BLaER1 (cell line): ENCODE data around the gene TTC5.
"Not testable (repeated sequence)": the region's sequence is repeated elsewhere in the genome, so short reads cannot be mapped to it uniquely, and the experiment has no call there.

Experiments used
- H3K27ac ChIP-seq: shearing (Covaris generic); formaldehyde crosslinking; 2 replicates; pipeline ENCODE4 v1.8.1; 2022
- H3K27me3 ChIP-seq: shearing (Covaris generic); formaldehyde crosslinking; 2 replicates; pipeline ENCODE4 v1.8.1; 2022
- H3K36me3 ChIP-seq: shearing (Covaris generic); formaldehyde crosslinking; 2 replicates; pipeline ENCODE4 v1.8.1; 2022
- H3K4me1 ChIP-seq: shearing (Covaris generic); formaldehyde crosslinking; 2 replicates; pipeline ENCODE4 v1.8.1; 2022
- H3K4me2 ChIP-seq: shearing (Covaris generic); formaldehyde crosslinking; 2 replicates; pipeline ENCODE4 v1.8.1; 2022
- H3K4me3 ChIP-seq: shearing (Covaris generic); formaldehyde crosslinking; 2 replicates; pipeline ENCODE4 v1.8.1; 2022
- H3K9ac ChIP-seq: shearing (Covaris generic); formaldehyde crosslinking; 2 replicates; pipeline ENCODE4 v1.8.1; 2022
- H3K9me3 ChIP-seq: shearing (Covaris generic); formaldehyde crosslinking; 2 replicates; pipeline ENCODE4 v1.8.1; 2022
- H4K20me1 ChIP-seq: shearing (Covaris generic); formaldehyde crosslinking; 2 replicates; pipeline ENCODE4 v1.8.1; 2022
- Cebpa-rat ChIP-seq: shearing (Covaris generic); IDR thresholded peaks from 2 replicates; pipeline ENCODE4 v1.8.1; 2022

Gene TTC5

GRCh38 chr14:20306079-20306423 is 300 bp upstream of the TTC5 start:
- no peaks in the 10 kb centered on the region for H3K9me3 ChIP-seq
- H3K4me3 ChIP-seq = peak overlapping the region; percentile 75
- H3K36me3 ChIP-seq = peaks cover 11% of the 10 kb centered on the region
- peaks cover 15% of the 10 kb centered on the region for H3K4me1 ChIP-seq
- H3K9ac ChIP-seq = no peak overlapping the region
- 0 out of 2 replicates have a peak, but pooled peaks cover 7% of the 10 kb centered on the region for H4K20me1 ChIP-seq
- H3K27me3 ChIP-seq = no peaks in the 10 kb centered on the region
- no peak overlapping the region for H3K27ac ChIP-seq
- no peak overlapping the region for H3K4me2 ChIP-seq
- TF ChIP-seq Cebpa-rat = no peak

DNA sequence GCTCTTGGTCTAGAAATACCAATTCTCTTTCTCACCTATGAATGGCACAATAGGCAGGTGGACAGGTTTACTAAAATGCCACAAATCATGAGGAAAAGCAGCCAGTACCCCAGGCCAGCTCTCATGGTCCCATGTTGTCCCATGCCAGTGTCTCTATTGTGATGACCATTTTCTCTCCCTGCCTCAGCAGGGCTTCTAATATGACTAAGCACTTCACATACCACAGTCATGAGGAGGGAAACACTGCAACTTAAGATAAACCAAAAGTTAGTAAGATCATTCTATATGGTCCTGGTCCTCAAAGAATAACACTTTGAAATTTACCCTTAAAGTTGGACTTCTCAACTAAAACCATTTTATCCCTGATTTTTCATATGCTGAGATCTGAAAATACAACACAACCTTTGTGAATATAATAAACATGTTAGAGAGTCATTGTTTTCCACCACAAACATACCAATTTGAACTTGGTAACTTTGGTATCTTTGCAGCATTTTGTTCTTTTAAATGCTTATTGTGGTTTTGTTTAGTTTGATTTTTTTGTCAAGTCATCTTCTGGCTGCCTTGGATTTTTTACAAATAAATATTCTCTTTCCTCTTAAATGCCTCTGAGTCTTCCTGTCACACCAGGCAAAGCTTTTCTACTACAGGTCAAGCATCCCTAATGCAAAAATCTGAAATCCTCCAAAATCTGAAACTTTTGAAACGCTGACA is 3.6 kb downstream of the TTC5 start:
- Histone ChIP-seq H3K36me3 (peaks cover 49% of the 10 kb centered on the region), H3K4me2 (no peak overlapping the region), H3K27me3 (no peaks in the 10 kb centered on the region), H3K9ac (no peak overlapping the region), H3K9me3 (no peaks in the 10 kb centered on the region), H3K4me1 (peaks cover 15% of the 10 kb centered on the region), H3K4me3 (no peak overlapping the region), H3K27ac (no peak overlapping the region), H4K20me1 (0 out of 2 replicates have a peak, but pooled peaks cover 7% of the 10 kb centered on the region)
- no peak for TF ChIP-seq Cebpa-rat

DNA sequence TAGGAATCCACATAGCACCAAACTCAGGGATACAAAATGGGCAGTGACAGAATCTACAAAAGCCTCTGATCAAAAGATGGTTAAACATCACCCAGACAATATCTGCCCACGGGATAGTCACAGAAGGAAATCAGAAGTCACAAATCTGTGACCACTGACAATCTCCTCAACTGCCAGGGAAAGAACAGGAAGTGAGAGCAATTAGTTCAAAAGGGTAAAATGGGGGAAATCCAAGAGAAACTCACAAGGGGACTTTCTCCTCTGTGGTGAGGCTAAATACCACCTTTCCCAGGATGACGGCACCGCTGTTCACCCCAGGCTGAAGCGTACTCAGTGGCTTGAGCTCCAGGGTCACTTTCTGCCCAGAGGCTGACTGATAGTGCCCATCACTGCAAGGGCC is 10.7 kb downstream of the TTC5 start:
- Histone ChIP-seq H3K27ac (no peak overlapping the region), H3K9ac (no peak overlapping the region), H3K4me3 (no peak overlapping the region), H3K4me2 (peak overlapping the region; percentile 46), H3K27me3 (no peaks in the 10 kb centered on the region), H4K20me1 (no peaks in the 10 kb centered on the region), H3K9me3 (no peaks in the 10 kb centered on the region), H3K36me3 (peaks cover 93% of the 10 kb centered on the region), H3K4me1 (peaks cover 13% of the 10 kb centered on the region)
- no peak for TF ChIP-seq Cebpa-rat

DNA sequence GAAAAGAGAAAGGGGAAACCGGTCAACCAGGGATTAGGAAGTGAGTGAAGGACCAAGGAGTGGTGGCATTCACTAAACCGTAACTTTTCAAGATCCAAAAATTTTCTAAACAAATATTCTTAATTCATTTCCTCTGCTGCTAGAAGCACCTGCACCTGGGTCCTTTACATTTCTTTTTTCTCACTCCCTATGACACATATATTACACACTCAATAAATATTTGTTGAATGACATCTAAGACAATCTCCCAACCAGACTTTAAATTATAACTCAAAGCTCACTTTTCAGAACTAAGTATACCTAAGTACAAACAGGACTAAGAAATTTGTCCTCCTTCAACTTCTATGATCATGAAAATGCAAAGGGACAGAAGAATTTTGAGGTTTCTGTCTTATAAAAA is 11.1 kb downstream of the TTC5 start:
- no peak overlapping the region for H3K9ac ChIP-seq
- H3K4me1 ChIP-seq = peaks cover 13% of the 10 kb centered on the region
- no peak overlapping the region for H3K4me3 ChIP-seq
- no peak for TF ChIP-seq Cebpa-rat
- H3K4me2 ChIP-seq = no peak overlapping the region
- H3K27me3 ChIP-seq = no peaks in the 10 kb centered on the region
- H3K9me3 ChIP-seq = no peaks in the 10 kb centered on the region
- peaks cover 93% of the 10 kb centered on the region for H3K36me3 ChIP-seq
- H4K20me1 ChIP-seq = no peaks in the 10 kb centered on the region
- no peak overlapping the region for H3K27ac ChIP-seq

GRCh38 chr14:20281998-20282397 is 23.8 kb downstream of the TTC5 start:
- H3K27ac ChIP-seq, H3K4me3 ChIP-seq, H4K20me1 ChIP-seq, H3K4me2 ChIP-seq, H3K27me3 ChIP-seq, H3K9ac ChIP-seq, H3K4me1 ChIP-seq: not testable (repeated sequence)
- Histone ChIP-seq H3K9me3 (peaks cover 23% of the 10 kb centered on the region), H3K36me3 (peaks cover 28% of the 10 kb centered on the region)

GRCh38 chr14:20280265-20280664 is 25.5 kb downstream of the TTC5 start:
- not testable (repeated sequence) for H3K4me3 ChIP-seq, H4K20me1 ChIP-seq, H3K27ac ChIP-seq, H3K4me2 ChIP-seq, H3K4me1 ChIP-seq, H3K9ac ChIP-seq, H3K27me3 ChIP-seq
- H3K36me3 ChIP-seq = peaks cover 23% of the 10 kb centered on the region
- peaks cover 28% of the 10 kb centered on the region for H3K9me3 ChIP-seq

- no peak overlapping the region for H3K4me3 ChIP-seq
- H3K36me3 ChIP-seq = peaks cover 32% of the 10 kb centered on the region
- TF ChIP-seq Cebpa-rat = no peak
- no peak overlapping the region for H3K27ac ChIP-seq
- H4K20me1 ChIP-seq = no peaks in the 10 kb centered on the region
- no peak overlapping the region for H3K9ac ChIP-seq
- H3K4me2 ChIP-seq = no peak overlapping the region
- H3K27me3 ChIP-seq = no peaks in the 10 kb centered on the region
- H3K9me3 ChIP-seq = peaks cover 46% of the 10 kb centered on the region
- no peaks in the 10 kb centered on the region for H3K4me1 ChIP-seq
These were observed 27.3 kb downstream of the TTC5 start for GRCh38 chr14:20278414-20278813.

DNA sequence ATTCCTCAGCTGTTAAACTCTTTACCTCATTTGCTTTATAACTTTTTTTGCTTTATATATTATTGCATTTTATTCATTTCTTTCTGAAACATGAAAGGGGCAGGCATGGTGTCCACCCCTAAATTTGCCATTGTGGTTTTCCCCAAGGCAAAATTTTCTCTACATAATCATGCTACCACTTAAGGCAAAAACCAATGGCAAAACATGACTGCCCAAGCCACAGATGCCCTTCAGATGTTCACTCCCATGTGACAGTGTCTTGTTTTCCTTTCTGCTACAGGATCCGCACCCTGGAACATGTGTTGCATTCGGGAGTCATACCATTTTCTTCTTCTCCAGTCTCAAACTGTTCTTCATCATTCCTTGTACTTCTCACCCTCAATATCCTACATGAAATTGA is 28.3 kb downstream of the TTC5 start:
- H3K4me1 ChIP-seq = no peaks in the 10 kb centered on the region
- H3K4me3 ChIP-seq = no peak overlapping the region
- no peak for TF ChIP-seq Cebpa-rat
- H3K27ac ChIP-seq = no peak overlapping the region
- no peak overlapping the region for H3K4me2 ChIP-seq
- H3K9me3 ChIP-seq = peaks cover 56% of the 10 kb centered on the region
- H3K36me3 ChIP-seq = peaks cover 40% of the 10 kb centered on the region
- no peaks in the 10 kb centered on the region for H4K20me1 ChIP-seq
- H3K9ac ChIP-seq = no peak overlapping the region
- H3K27me3 ChIP-seq = no peaks in the 10 kb centered on the region

DNA sequence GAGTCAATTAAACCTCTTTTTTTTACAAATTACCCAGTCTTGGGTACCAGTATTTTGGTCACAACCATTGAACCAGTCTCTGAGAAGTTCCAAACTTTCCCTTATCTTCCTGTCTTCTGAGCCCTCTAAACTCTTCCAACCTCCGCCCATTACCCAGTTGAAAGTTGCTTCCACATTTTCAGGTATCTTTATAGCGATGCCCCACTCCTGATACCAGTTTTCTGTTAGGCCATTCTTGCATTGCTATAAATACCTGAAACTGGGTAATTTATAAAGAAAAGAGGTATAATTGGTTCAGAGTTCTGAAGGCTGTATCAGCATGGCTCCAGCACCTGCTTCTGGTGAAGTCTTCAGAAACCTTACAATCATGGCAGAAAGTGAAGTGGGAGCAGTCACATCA is 31.7 kb downstream of the TTC5 start:
- no peak overlapping the region for H3K9ac ChIP-seq
- no peaks in the 10 kb centered on the region for H4K20me1 ChIP-seq
- peaks cover 49% of the 10 kb centered on the region for H3K9me3 ChIP-seq
- H3K4me3 ChIP-seq = no peak overlapping the region
- peaks cover 25% of the 10 kb centered on the region for H3K36me3 ChIP-seq
- no peak overlapping the region for H3K4me2 ChIP-seq
- TF ChIP-seq Cebpa-rat = no peak
- no peaks in the 10 kb centered on the region for H3K27me3 ChIP-seq
- H3K4me1 ChIP-seq = no peaks in the 10 kb centered on the region
- H3K27ac ChIP-seq = no peak overlapping the region

GRCh38 chr14:20264361-20264760 is 41.4 kb downstream of the TTC5 start:
- peaks cover 13% of the 10 kb centered on the region for H3K4me1 ChIP-seq
- not testable (repeated sequence) for H3K27ac ChIP-seq, H3K4me2 ChIP-seq, H3K9me3 ChIP-seq, H4K20me1 ChIP-seq, H3K27me3 ChIP-seq, H3K36me3 ChIP-seq, H3K4me3 ChIP-seq, H3K9ac ChIP-seq

GRCh38 chr14:20262642-20263128 is 43.1 kb downstream of the TTC5 start:
- Histone ChIP-seq H3K27me3 (no peaks in the 10 kb centered on the region), H3K4me1 (peaks cover 13% of the 10 kb centered on the region), H3K36me3 (no peaks in the 10 kb centered on the region), H3K9ac (peak overlapping the region; percentile 46; the same call in 1 of the 2 replicates), H3K4me2 (peak overlapping the region; percentile 63), H3K4me3 (no peak overlapping the region), H4K20me1 (no peaks in the 10 kb centered on the region), H3K27ac (peak overlapping the region; percentile 55), H3K9me3 (0 out of 2 replicates have a peak, but pooled peaks cover 3% of the 10 kb centered on the region)
- TF ChIP-seq Cebpa-rat = no peak
